Loucy (cell line): ENCODE data around the gene ZRANB1.

Source experiments
- H2AFZ ChIP-seq: fragments of 200-600 bp; sonication (generic); 2 replicates; pipeline ENCODE4 v1.6.0; 2016; ENCODE audit warnings: antibody characterized with exemption, mild to moderate bottlenecking, low read length, moderate library complexity
- H3F3A ChIP-seq: fragments of 200-600 bp; 2 replicates; pipeline ENCODE4 v1.6.0; 2016; ENCODE audit warnings: antibody characterized with exemption, low read depth, mild to moderate bottlenecking
- H3K27me3 ChIP-seq: fragments of 200-600 bp; sonication (generic); 2 replicates; pipeline ENCODE4 v1.6.1; 2014; ENCODE audit warnings: low read length, mild to moderate bottlenecking; ENCODE audit not compliant: insufficient read depth, poor library complexity, severe bottlenecking
- H3K36me3 ChIP-seq: fragments of 200-600 bp; sonication (generic); 2 replicates; pipeline ENCODE4 v1.6.1; 2016; ENCODE audit warnings: low read length; ENCODE audit not compliant: insufficient read depth
- H3K4me1 ChIP-seq: fragments of 200-600 bp; sonication (generic); 2 replicates; pipeline ENCODE4 v1.5.1; 2014; ENCODE audit warnings: low read length, mild to moderate bottlenecking; ENCODE audit not compliant: insufficient read depth, poor library complexity, severe bottlenecking
- H3K4me2 ChIP-seq: fragments of 200-600 bp; sonication (generic); 2 replicates; pipeline ENCODE4 v1.6.0; 2014; ENCODE audit warnings: antibody characterized with exemption, low read length, low read depth, mild to moderate bottlenecking; ENCODE audit not compliant: poor library complexity, severe bottlenecking
- H3K4me3 ChIP-seq: fragments of 200-600 bp; sonication (generic); 2 replicates; pipeline ENCODE4 v1.5.1; 2014; ENCODE audit warnings: low read length, mild to moderate bottlenecking, mixed read lengths; ENCODE audit not compliant: poor library complexity, severe bottlenecking
- H3K79me2 ChIP-seq: fragments of 200-600 bp; sonication (generic); 2 replicates; pipeline ENCODE4 v1.6.1; 2014; ENCODE audit warnings: low read length; ENCODE audit not compliant: insufficient read depth
- H3K9ac ChIP-seq: fragments of 200-600 bp; sonication (generic); 2 replicates; pipeline ENCODE4 v1.6.0; 2014; ENCODE audit warnings: mild to moderate bottlenecking, low read depth, low read length, moderate library complexity; ENCODE audit not compliant: poor library complexity, severe bottlenecking
- H3K9me2 ChIP-seq: fragments of 200-600 bp; sonication (generic); replicated peaks from 2 replicates; pipeline ENCODE4 v1.6.1; 2016; ENCODE audit warnings: low read depth, low read length, mixed read lengths
- H3K9me3 ChIP-seq: fragments of 200-600 bp; sonication (generic); 2 replicates; pipeline ENCODE4 v1.6.1; 2014; ENCODE audit warnings: mild to moderate bottlenecking, antibody characterized with exemption, low read length, low read depth; ENCODE audit not compliant: insufficient read depth
- H4K20me1 ChIP-seq: fragments of 200-600 bp; sonication (generic); 2 replicates; pipeline ENCODE4 v1.6.0; 2014; ENCODE audit warnings: antibody characterized with exemption, low read length, mild to moderate bottlenecking; ENCODE audit not compliant: insufficient read depth, poor library complexity, severe bottlenecking
- CTCF ChIP-seq: fragments of 200-600 bp; sonication (generic); conservative IDR thresholded peaks from 2 replicates; pipeline ENCODE4 v1.5.1; 2014; ENCODE audit warnings: mild to moderate bottlenecking, antibody characterized with exemption, low read length
- EZH2phosphoT487 ChIP-seq: fragments of 200-600 bp; IDR thresholded peaks from 2 replicates; pipeline ENCODE4 v1.6.1; 2018; ENCODE audit warnings: antibody characterized with exemption, mild to moderate bottlenecking, moderate library complexity, borderline replicate concordance

The ZRANB1 gene

DNA sequence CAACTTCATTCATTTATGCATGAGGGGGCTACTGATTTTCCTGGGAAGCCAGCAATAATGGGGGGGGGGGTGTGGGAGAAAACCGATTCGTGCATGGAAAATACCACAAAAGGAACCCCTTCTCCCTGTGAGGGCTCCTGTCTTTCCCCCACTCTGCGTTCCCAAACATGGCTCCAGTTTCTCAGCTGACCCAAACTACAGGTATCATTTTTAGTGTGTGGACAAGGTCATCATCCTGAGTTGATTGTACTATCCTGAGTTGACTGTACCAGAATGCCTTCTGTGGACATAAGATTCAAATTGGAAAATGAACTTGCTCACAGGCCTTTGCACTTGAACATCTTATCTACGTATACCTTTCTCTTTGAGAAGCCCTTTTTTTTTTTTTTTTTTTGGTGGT, 49.9 kb downstream of the ZRANB1 start:
- H3K36me3 ChIP-seq: peaks cover 11% of the 10 kb centered on the region; the same call in 1 of the 2 replicates
- H3K9ac ChIP-seq: no peak overlapping the region
- no peaks in the 10 kb centered on the region for H3F3A ChIP-seq
- H4K20me1 ChIP-seq: no peaks in the 10 kb centered on the region
- no peaks in the 10 kb centered on the region for H3K4me1 ChIP-seq
- no peaks in the 10 kb centered on the region for H3K9me3 ChIP-seq
- no peak overlapping the region for H2AFZ ChIP-seq
- H3K79me2 ChIP-seq: no peaks in the 10 kb centered on the region
- TF ChIP-seq EZH2phosphoT487: no peak
- no peak for TF ChIP-seq CTCF
- no peak overlapping the region for H3K4me2 ChIP-seq
- no peaks in the 10 kb centered on the region for H3K9me2 ChIP-seq
- H3K27me3 ChIP-seq: no peaks in the 10 kb centered on the region
- no peak overlapping the region for H3K4me3 ChIP-seq

DNA sequence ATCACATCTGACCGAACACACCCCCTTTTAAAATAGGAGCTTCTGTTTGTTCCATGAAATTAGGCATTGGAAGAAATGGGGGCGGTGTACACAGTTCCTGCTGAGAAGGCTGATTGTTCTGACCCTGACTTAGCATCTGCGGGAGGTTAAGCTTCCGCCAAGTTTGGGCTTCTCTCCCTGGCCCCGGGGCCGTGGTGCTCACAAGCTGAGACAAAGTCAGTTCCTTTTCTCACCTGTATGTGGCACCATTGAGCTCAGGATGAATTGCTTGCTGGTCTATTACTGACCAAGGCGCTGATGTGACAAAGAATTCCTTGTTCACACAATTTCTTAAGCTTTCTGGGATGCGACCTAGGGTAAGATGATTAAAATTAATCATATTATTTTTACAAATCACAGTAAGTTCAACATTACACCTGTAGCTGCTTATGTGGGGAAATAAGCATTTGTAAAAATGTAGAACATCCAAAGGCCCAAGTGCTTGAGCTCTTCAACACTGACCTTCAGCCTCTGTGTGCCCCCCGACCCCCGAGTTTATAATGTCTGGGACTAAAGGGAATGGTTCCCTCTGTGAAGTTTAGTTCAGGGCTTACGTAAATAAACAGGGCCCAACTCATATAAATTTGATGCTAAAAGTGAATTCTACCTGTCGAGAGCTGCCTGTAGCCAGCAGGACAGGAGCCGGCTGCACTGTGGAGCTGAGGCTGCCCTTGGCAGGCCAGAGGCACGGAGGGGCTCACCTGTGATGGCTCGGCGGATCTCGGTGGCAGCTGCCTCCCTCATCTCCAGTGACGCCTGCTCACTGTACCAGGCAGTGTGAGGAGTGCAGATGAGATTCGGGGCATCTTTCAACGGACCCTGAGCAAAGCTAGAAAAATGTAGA, 50.8 kb downstream of the ZRANB1 start:
- H3F3A ChIP-seq: no peaks in the 10 kb centered on the region
- no peak overlapping the region for H2AFZ ChIP-seq
- H3K4me3 ChIP-seq: no peak overlapping the region
- no peak for TF ChIP-seq EZH2phosphoT487
- peak; percentile 66 for TF ChIP-seq CTCF
- H3K36me3 ChIP-seq: peaks cover 6% of the 10 kb centered on the region; the same call in 1 of the 2 replicates
- no peaks in the 10 kb centered on the region for H3K79me2 ChIP-seq
- no peak overlapping the region for H3K9ac ChIP-seq
- H4K20me1 ChIP-seq: no peaks in the 10 kb centered on the region
- no peaks in the 10 kb centered on the region for H3K9me2 ChIP-seq
- no peaks in the 10 kb centered on the region for H3K9me3 ChIP-seq
- H3K27me3 ChIP-seq: no peaks in the 10 kb centered on the region
- no peaks in the 10 kb centered on the region for H3K4me1 ChIP-seq
- H3K4me2 ChIP-seq: no peak overlapping the region

DNA sequence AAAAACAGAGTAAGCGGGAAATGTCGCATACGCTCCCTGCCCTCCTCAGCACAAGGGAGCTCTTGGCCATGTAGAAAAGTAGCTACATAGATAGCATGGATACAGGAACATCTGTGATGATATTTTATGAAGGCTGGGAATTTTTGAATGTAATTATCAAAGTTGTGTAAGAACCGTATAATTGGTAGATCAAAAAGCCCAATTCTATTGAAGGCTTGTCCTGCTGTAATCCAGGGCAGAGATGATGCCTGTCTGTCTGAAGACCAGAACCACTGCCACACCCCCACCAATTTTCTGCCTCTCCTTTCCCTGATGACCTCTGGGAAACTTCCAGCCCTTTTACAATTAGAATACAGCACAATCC, 51.4 kb downstream of the ZRANB1 start:
- Histone ChIP-seq H3K36me3 (no peaks in the 10 kb centered on the region; the same call in 1 of the 2 replicates), H3F3A (no peaks in the 10 kb centered on the region), H3K9me2 (no peaks in the 10 kb centered on the region), H3K9me3 (no peaks in the 10 kb centered on the region), H3K79me2 (no peaks in the 10 kb centered on the region), H3K4me1 (no peaks in the 10 kb centered on the region), H4K20me1 (no peaks in the 10 kb centered on the region), H3K4me3 (no peak overlapping the region), H3K4me2 (no peak overlapping the region), H2AFZ (no peak overlapping the region), H3K27me3 (no peaks in the 10 kb centered on the region), H3K9ac (no peak overlapping the region)
- TF ChIP-seq EZH2phosphoT487: no peak
- TF ChIP-seq CTCF: no peak
